ENCODE data around the gene ARFGAP3.

The ARFGAP3 gene

GRCh38 chr22:42863349-42863961 is 6.4 kb upstream of the ARFGAP3 start:
- no peak overlapping the region for H3K4me3 ChIP-seq
- H3K4me1 ChIP-seq: no peaks in the 10 kb centered on the region
- in situ Hi-C loops (cut with MboI; ENCODE audit: low sequenced_read_pairs): no loop called here
- DNase-seq (ENCODE audit: low spot score in 2 of 2): no peak
- H3K36me3 ChIP-seq (replicated peaks): no peaks in the 10 kb centered on the region
- no peaks in the 10 kb centered on the region for H3K27me3 ChIP-seq (ENCODE audit: low read depth)
- no peaks in the 10 kb centered on the region for H3K9me3 ChIP-seq

DNA sequence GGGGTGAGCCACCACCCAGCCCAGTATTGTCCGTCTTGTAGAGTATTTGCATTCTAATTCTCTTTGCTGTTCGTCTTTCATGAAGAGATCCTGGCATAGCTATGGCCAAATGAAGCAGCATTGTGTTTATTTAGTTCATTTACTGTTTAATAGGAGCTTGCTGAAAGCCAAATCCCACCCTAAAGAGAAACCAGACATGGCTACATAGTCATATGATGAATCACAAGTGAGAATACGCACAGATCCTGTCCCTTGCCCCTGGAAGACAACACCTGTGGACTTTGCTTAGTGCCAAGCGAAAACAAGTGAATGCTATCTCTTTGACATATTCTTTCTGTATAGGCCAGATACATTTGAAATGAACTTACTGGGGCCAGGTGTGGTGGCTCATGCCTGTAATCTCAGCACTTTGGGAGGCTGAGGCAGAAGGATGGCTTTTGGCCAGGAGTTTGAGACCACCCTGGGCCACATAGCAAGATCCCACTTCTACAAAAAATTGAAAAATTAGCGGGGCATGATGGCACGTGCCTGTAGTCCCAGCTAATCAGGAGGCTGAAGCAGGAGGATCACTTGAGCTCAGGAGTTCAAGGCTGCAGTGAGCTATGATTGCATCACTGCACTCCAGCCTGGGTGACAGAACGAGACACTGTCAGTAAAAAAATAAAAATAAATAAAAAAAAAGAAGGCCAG is 5.1 kb upstream of the ARFGAP3 start:
- in situ Hi-C loops (cut with MboI; ENCODE audit: low sequenced_read_pairs): no loop called here
- DNase-seq (ENCODE audit: low spot score in 2 of 2): no peak
- no peaks in the 10 kb centered on the region for H3K36me3 ChIP-seq (replicated peaks)
- no peaks in the 10 kb centered on the region for H3K4me1 ChIP-seq
- H3K9me3 ChIP-seq: no peaks in the 10 kb centered on the region
- H3K4me3 ChIP-seq: no peak overlapping the region
- no peaks in the 10 kb centered on the region for H3K27me3 ChIP-seq (ENCODE audit: low read depth)

DNA sequence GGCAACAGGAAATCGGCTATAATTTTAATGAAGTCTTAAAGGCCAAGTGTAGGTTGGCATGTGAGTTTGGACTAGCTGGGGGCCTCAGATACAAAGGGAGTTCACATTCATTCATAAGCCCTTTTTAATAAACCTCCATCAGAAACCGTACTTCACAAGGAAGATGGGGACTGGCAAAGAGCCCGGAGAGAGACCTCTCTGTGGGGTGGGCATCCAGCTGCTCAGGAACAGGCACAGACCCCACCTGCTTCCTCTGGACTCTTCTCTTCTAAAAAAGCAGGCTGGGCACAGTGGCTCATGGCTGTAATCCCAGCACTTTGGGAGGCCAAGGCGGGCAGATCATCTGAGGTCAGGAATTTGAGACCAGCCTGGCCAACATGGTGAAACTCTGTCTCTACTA is 3.9 kb upstream of the ARFGAP3 start:
- Histone ChIP-seq H3K4me3 (no peak overlapping the region), H3K9me3 (no peaks in the 10 kb centered on the region), H3K36me3 (replicated peaks) (no peaks in the 10 kb centered on the region), H3K4me1 (no peaks in the 10 kb centered on the region; the same call in 1 of the 2 replicates), H3K27me3 (ENCODE audit: low read depth) (no peaks in the 10 kb centered on the region)
- in situ Hi-C loops (cut with MboI; ENCODE audit: low sequenced_read_pairs): no loop called here
- DNase-seq (ENCODE audit: low spot score in 2 of 2): no peak

DNA sequence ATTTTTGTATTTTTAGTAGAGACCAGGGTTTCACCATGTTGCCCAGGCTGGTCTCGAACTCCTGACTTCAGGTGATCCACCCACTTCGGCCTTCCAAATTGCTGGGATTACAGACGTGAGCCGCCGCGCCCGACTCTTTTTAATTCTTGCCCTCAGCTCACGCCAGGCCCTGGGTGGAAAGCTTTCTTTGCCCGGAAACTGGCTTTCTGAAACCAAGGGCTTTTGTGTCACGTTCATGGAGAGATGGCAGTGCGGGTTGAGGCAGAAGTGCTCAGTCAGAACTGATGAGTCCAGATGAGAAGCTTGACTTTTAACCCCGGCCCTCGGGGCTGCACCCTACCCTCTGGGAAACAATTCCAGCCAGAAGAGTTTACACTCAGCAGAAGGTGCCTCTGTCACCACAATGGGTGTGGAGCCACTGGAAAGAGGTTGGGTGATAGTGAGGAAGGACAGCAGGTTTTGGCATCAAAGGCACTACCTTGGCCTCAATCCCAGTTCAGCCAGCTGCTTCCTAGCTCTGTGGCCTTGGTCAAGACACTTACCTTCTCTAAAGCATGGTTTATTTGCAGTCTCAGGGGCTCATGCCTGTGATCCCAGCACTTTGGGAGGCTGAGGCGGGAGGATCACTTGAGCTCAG is 890 bp upstream of the ARFGAP3 start:
- no peaks in the 10 kb centered on the region for H3K36me3 ChIP-seq (replicated peaks)
- no peaks in the 10 kb centered on the region for H3K9me3 ChIP-seq
- no peak overlapping the region for H3K4me3 ChIP-seq
- no peak for DNase-seq (ENCODE audit: low spot score in 2 of 2)
- H3K4me1 ChIP-seq: no peaks in the 10 kb centered on the region; the same call in 1 of the 2 replicates
- in situ Hi-C loops (cut with MboI; ENCODE audit: low sequenced_read_pairs): no loop called here
- no peaks in the 10 kb centered on the region for H3K27me3 ChIP-seq (ENCODE audit: low read depth)

DNA sequence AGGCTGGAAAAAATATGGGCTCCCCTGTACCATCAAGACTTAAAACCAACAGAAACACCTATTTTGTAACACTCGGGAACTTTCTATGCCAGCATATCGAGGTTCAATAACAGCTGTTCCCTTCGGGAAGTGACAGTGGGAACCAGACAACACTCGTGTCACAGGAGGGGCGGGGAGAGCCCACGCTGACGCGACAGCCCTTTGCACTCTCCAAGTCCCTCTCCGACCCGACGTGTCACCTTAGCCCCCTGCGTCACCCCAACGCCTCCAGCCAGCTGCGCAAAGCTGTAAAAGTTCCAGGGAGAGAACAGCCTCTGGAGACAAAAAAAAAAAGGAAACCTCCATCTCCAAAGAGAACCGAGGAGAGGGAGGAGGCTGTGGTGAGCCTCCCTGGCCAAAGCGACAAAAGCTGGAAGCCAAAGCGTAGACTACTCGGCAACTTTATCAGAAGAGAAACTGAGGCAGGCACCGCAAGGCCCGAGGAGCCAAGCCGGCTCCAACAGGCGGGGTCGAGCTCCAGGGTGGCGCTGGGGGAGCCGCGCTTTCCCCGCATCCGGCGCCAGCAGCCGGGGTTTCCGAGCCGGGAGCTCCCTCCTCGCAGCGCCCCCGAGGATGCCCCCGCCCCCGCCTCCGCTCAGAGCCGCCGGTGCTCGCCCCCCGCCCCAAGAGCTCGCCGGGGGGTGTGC is 751 bp downstream of the ARFGAP3 start:
- no peaks in the 10 kb centered on the region for H3K27me3 ChIP-seq (ENCODE audit: low read depth)
- H3K4me3 ChIP-seq: peak overlapping the region; percentile 67
- H3K4me1 ChIP-seq: no peaks in the 10 kb centered on the region; the same call in 1 of the 2 replicates
- H3K9me3 ChIP-seq: no peaks in the 10 kb centered on the region
- in situ Hi-C loops (cut with MboI; ENCODE audit: low sequenced_read_pairs): no loop called here
- no peaks in the 10 kb centered on the region for H3K36me3 ChIP-seq (replicated peaks)
- peak in 1 of 2 experiments; percentile 32 for DNase-seq (ENCODE audit: low spot score in 2 of 2)

- in situ Hi-C loops (cut with MboI; ENCODE audit: low sequenced_read_pairs): no loop called here
- Histone ChIP-seq H3K9me3 (no peaks in the 10 kb centered on the region), H3K27me3 (ENCODE audit: low read depth) (no peaks in the 10 kb centered on the region), H3K4me3 (peak overlapping the region; percentile 67), H3K4me1 (no peaks in the 10 kb centered on the region; the same call in 1 of the 2 replicates), H3K36me3 (replicated peaks) (no peaks in the 10 kb centered on the region)
- no peak for DNase-seq (ENCODE audit: low spot score in 2 of 2)
Observed at GRCh38 chr22:42855721-42856120, 1.4 kb downstream of the ARFGAP3 start.

DNA sequence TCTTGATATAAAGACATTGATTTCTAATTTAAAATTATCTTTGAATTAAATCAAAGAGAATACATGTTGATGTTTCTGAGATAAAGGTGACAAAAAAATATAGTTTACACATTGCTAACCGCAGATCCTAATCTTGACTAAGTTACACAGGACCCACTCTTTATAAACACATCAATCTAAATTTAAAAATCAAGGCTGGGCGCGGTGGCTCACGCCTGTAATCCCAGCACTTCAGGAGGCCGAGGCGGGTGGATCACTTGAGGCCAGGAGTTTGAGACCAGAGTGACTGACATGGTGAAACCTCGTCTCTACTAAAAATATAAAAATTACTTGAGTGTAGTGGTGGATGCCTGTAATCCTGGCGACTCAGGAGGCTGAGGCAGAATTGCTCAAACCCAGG is 1.9 kb downstream of the ARFGAP3 start:
- no peaks in the 10 kb centered on the region; the same call in 1 of the 2 replicates for H3K4me1 ChIP-seq
- in situ Hi-C loops (cut with MboI; ENCODE audit: low sequenced_read_pairs): no loop called here
- no peaks in the 10 kb centered on the region for H3K9me3 ChIP-seq
- H3K4me3 ChIP-seq: no peak overlapping the region
- no peak for DNase-seq (ENCODE audit: low spot score in 2 of 2)
- no peaks in the 10 kb centered on the region for H3K27me3 ChIP-seq (ENCODE audit: low read depth)
- no peaks in the 10 kb centered on the region for H3K36me3 ChIP-seq (replicated peaks)

- Histone ChIP-seq H3K27me3 (ENCODE audit: low read depth) (no peaks in the 10 kb centered on the region), H3K9me3 (no peaks in the 10 kb centered on the region), H3K4me1 (no peaks in the 10 kb centered on the region), H3K36me3 (replicated peaks) (no peaks in the 10 kb centered on the region), H3K4me3 (no peak overlapping the region)
- no peak for DNase-seq (ENCODE audit: low spot score in 2 of 2)
- in situ Hi-C loops (cut with MboI; ENCODE audit: low sequenced_read_pairs): no loop called here
Observed at GRCh38 chr22:42848941-42849550, 8.0 kb downstream of the ARFGAP3 start.

- Histone ChIP-seq H3K4me3 (no peak overlapping the region), H3K9me3 (no peaks in the 10 kb centered on the region), H3K27me3 (ENCODE audit: low read depth) (no peaks in the 10 kb centered on the region), H3K4me1 (no peaks in the 10 kb centered on the region), H3K36me3 (replicated peaks) (no peaks in the 10 kb centered on the region)
- in situ Hi-C loops (cut with MboI; ENCODE audit: low sequenced_read_pairs): no loop called here
- no peak for DNase-seq (ENCODE audit: low spot score in 2 of 2)
Observed at GRCh38 chr22:42847110-42847509, 10.0 kb downstream of the ARFGAP3 start.

DNA sequence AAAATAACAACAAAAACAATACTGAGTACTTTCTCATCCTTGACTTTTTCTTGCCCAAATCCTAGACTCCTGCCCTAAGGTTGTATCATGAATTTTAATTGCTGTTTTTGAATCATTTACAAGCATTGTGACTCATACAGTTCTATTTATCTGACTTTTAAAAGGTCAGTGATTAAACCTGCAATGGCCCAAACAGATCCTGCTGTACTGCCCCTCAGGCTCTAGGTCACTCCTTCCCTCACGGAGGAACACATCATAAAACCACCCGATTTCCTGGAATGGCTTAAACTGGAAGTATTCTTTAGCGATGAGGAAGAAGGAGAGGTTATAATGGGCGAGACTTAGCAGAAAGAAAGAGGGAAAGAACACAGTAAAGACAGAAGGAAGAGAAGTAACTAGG is 12.3 kb downstream of the ARFGAP3 start:
- Histone ChIP-seq H3K27me3 (ENCODE audit: low read depth) (no peaks in the 10 kb centered on the region), H3K36me3 (replicated peaks) (no peaks in the 10 kb centered on the region), H3K4me1 (no peaks in the 10 kb centered on the region), H3K9me3 (no peaks in the 10 kb centered on the region), H3K4me3 (no peak overlapping the region)
- DNase-seq (ENCODE audit: low spot score in 2 of 2): no peak
- in situ Hi-C loops (cut with MboI; ENCODE audit: low sequenced_read_pairs): no loop called here

DNA sequence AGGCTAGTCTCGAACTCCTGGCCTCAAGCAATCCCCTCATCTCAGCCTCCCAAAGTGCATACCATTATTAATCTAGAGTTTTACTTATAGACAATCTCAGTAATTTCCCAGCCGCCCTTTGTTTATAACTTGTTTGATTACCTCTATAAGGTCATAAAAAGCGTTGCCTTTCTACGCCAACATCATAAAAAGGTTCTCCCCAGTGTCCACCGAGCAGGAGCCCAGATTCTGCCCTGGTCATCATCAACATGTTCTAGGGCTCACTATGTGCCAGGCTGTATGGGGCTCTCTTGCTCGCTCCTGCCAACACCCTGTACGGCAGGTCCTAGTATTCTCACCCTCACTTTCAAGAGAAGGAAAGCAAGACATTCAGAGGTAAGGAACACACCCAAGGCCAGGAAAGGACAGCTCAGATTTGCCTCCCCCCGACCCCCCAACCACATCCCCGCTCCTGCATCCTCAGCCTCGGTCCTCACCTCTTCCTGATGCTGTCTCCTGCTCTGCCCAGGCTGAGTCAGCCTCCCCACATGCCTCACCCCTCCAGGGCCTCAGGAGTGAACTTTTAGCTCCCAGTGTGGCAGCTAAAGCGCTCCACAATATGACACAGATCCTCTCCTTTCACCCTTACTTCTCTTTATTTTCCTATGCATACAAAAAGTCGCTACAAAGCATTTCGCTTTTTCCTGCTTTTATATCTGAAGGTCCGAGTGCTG is 14.3 kb downstream of the ARFGAP3 start:
- H3K4me1 ChIP-seq: no peaks in the 10 kb centered on the region
- no peaks in the 10 kb centered on the region for H3K9me3 ChIP-seq
- no peaks in the 10 kb centered on the region for H3K27me3 ChIP-seq (ENCODE audit: low read depth)
- H3K4me3 ChIP-seq: no peak overlapping the region
- no peaks in the 10 kb centered on the region for H3K36me3 ChIP-seq (replicated peaks)
- DNase-seq (ENCODE audit: low spot score in 2 of 2): no peak
- in situ Hi-C loops (cut with MboI; ENCODE audit: low sequenced_read_pairs): no loop called here

- no peak for DNase-seq (ENCODE audit: low spot score in 2 of 2)
- Histone ChIP-seq H3K9me3 (no peaks in the 10 kb centered on the region), H3K36me3 (replicated peaks) (no peaks in the 10 kb centered on the region), H3K27me3 (ENCODE audit: low read depth) (no peaks in the 10 kb centered on the region), H3K4me1 (no peaks in the 10 kb centered on the region), H3K4me3 (no peak overlapping the region)
- in situ Hi-C loops (cut with MboI; ENCODE audit: low sequenced_read_pairs): no loop called here
Observed at GRCh38 chr22:42841444-42841843, 15.6 kb downstream of the ARFGAP3 start.

GRCh38 chr22:42837556-42837955 is 19.5 kb downstream of the ARFGAP3 start:
- no peak overlapping the region for H3K4me3 ChIP-seq
- H3K27me3 ChIP-seq (ENCODE audit: low read depth): no peaks in the 10 kb centered on the region
- H3K9me3 ChIP-seq: no peaks in the 10 kb centered on the region
- H3K36me3 ChIP-seq (replicated peaks): no peaks in the 10 kb centered on the region; the same call in 1 of the 2 replicates
- DNase-seq (ENCODE audit: low spot score in 2 of 2): no peak
- H3K4me1 ChIP-seq: no peaks in the 10 kb centered on the region
- in situ Hi-C loops (cut with MboI; ENCODE audit: low sequenced_read_pairs): no loop called here

All from HAP-1 (cell line).